Measurements from ENCODE around the gene LRP4. TPM values are rescaled to one million over a fixed set of nuclear protein-coding genes. Genes with fewer than 3 reads are reported as not detected.

LRP4 gene
- total and polyA plus RNA-seq, 7 donors = 2.1 to 17.6 (median 4.9) TPM

DNA sequence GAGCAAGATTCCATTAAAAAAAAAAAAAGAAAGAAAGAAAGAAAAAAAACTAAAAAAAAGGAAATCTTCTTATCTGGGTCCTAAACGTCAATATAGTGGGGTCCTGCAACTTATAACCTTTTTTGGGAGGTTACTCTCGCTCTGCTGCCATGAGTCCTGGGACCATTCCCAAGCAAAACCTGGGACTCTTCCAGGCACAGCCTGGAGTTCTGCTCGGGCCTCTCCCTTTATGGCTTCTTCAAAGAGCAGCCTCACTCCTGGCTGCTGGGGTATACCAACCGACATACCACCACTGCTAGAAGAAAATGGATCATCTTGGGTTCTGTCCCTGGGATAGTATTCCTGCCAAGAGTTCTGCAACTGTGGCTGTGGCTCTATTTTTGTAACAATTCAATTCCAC lies 58.1 kb downstream of the LRP4 start:
- Histone ChIP-seq H3K36me3 (peaks cover 0 to 15% (median 2%) of the 10 kb centered on the region in 4 donors), H3K27ac (peak overlapping the region in 3 of 4 donors; percentile 14 to 48 (median 42)), H3K4me3 (no peak overlapping the region), H3K4me1 (peaks cover 0 to 17% (median 4%) of the 10 kb centered on the region in 4 donors), H3K9me3 (no peaks in the 10 kb centered on the region), H3K27me3 (no peaks in the 10 kb centered on the region)
- intact Hi-C loops (cut with DNase I) = no loop called here
- WGBS, 2 donors = 83 to 92% methylated on average over 4 of the region's 4 CpGs
- TF ChIP-seq, protein P1, sequence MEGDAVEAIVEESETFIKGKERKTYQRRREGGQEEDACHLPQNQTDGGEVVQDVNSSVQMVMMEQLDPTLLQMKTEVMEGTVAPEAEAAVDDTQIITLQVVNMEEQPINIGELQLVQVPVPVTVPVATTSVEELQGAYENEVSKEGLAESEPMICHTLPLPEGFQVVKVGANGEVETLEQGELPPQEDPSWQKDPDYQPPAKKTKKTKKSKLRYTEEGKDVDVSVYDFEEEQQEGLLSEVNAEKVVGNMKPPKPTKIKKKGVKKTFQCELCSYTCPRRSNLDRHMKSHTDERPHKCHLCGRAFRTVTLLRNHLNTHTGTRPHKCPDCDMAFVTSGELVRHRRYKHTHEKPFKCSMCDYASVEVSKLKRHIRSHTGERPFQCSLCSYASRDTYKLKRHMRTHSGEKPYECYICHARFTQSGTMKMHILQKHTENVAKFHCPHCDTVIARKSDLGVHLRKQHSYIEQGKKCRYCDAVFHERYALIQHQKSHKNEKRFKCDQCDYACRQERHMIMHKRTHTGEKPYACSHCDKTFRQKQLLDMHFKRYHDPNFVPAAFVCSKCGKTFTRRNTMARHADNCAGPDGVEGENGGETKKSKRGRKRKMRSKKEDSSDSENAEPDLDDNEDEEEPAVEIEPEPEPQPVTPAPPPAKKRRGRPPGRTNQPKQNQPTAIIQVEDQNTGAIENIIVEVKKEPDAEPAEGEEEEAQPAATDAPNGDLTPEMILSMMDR (IDR thresholded peaks at IDR 0.05) = no peak
- TF ChIP-seq EP300 (IDR thresholded peaks at IDR 0.05) = no peak
- TF ChIP-seq POLR2AphosphoS5 (IDR thresholded peaks at IDR 0.05) = no peak
- TF ChIP-seq POLR2A (IDR thresholded peaks at IDR 0.05) = no peak
- DNase-seq = no peak

DNA sequence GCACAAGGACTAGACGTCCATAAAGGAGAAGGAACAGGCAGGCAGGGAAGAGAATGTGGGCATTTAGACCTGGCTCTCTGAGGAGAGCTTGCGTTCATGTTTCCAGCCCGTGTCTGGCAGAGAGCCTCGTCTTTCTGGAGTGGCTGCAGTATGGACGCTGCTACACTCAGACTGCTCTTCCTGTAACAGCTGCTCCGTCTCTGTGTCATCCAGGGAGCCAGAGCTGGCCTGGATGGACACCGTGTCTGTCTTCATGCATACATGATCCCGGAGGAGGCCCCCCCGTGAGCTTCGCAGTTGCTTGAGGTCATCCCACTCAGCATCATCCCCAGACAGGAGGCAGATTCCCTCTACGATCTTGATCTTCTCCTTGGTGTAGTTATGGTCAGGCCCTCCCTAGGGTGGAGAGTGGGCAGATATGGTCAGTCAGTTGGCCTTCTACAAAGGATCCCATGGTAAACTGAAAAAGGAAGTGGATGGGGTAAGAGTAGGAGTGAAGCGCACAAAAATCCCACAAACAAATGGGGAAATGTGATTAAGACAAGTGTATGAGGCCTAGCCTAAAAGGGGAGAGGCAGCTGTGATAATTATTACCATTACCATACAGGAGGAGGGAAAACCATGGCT lies 59.3 kb downstream of the LRP4 start:
- H3K36me3 ChIP-seq = peaks cover 0 to 5% (median 2%) of the 10 kb centered on the region in 4 donors
- no peaks in the 10 kb centered on the region for H3K27me3 ChIP-seq
- intact Hi-C loops (cut with DNase I) = no loop called here
- no peak overlapping the region for H3K4me3 ChIP-seq
- no peaks in the 10 kb centered on the region for H3K9me3 ChIP-seq
- TF ChIP-seq POLR2AphosphoS5 (IDR thresholded peaks at IDR 0.05) = no peak
- no peak for TF ChIP-seq EP300 (IDR thresholded peaks at IDR 0.05)
- TF ChIP-seq, protein P1 (IDR thresholded peaks at IDR 0.05) = no peak
- TF ChIP-seq POLR2A (IDR thresholded peaks at IDR 0.05) = no peak
- 86 to 92% methylated on average over 12 of the region's 12 CpGs for WGBS, 2 donors
- DNase-seq = no peak
- peak overlapping the region in 2 of 4 donors; percentile 23 to 48 for H3K27ac ChIP-seq
- peaks cover 0 to 17% (median 4%) of the 10 kb centered on the region in 4 donors for H3K4me1 ChIP-seq

DNA sequence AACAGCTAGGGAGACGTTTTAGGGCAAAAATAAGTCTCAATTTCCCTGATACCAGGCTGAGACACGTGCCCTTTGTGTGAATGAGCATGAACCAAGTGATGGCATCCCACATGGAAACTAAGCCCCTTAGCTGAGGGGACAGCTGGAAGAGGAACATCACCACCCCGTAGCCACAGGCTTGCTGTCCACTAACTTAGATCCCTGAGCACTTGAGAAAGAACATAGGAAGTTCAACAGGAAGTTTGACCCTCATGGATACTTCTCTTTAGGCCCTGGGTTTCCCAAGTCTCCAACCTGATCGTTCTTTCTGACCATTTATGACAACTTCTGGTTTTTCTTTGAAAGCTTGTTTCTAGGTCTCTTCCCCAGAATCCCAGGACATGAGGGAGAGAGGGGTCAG lies 60.7 kb downstream of the LRP4 start:
- no peak for DNase-seq
- Histone ChIP-seq H3K9me3 (no peaks in the 10 kb centered on the region), H3K27ac (no peak overlapping the region), H3K36me3 (peaks cover 0 to under 1% (median 0%) of the 10 kb centered on the region in 4 donors), H3K4me1 (peaks cover 0 to 17% (median 4%) of the 10 kb centered on the region in 4 donors), H3K4me3 (no peak overlapping the region), H3K27me3 (no peaks in the 10 kb centered on the region)
- intact Hi-C loops (cut with DNase I) = no loop called here
- TF ChIP-seq, protein P1 (IDR thresholded peaks at IDR 0.05) = no peak
- no peak for TF ChIP-seq EP300 (IDR thresholded peaks at IDR 0.05)
- TF ChIP-seq POLR2AphosphoS5 (IDR thresholded peaks at IDR 0.05) = no peak
- no peak for TF ChIP-seq POLR2A (IDR thresholded peaks at IDR 0.05)
- WGBS, 2 donors = 79 to 80% methylated on average over 4 of the region's 4 CpGs

DNA sequence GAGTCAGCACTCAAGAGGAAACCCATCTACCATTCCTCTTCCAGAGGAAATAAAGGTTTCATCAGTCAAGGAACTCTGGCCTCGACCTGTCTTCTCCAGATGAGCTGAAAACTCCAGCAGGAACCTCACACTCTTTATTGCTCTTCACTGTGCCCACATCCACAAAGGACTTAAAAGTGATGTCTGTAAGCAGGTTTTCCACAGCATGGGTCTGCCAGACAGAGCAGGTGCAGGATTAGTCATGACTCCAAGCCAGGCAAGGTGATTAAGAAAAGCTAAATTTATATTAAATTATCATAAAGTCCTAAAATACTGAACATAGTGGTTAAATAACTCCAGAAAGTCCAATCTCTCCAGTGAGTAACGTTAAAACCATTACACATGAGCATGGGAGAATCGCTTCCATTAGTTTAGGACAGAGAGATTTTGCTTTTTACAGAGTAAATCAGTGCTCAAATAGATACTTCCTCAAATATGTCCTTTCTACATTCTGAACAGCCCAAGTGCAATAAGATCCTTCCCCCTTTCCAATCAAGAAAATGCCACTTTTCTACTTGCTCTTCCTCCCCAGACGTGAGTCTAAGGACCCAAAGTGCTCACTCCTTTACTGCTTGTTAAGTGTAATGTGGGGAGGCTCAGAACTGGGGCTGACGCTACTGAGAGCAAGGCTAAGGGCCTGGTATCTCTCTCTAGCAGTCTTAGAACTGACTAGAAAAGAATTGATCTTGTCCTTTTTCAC lies 61.6 kb downstream of the LRP4 start:
- Histone ChIP-seq H3K9me3 (no peaks in the 10 kb centered on the region), H3K27ac (no peak overlapping the region), H3K4me1 (peaks cover 0 to 17% (median 4%) of the 10 kb centered on the region in 4 donors), H3K27me3 (no peaks in the 10 kb centered on the region), H3K4me3 (no peak overlapping the region), H3K36me3 (no peaks in the 10 kb centered on the region)
- 69 to 70% methylated on average over 5 of the region's 5 CpGs for WGBS, 2 donors
- TF ChIP-seq EP300 (IDR thresholded peaks at IDR 0.05) = no peak
- TF ChIP-seq, protein P1 (IDR thresholded peaks at IDR 0.05) = no peak
- no peak for TF ChIP-seq POLR2A (IDR thresholded peaks at IDR 0.05)
- no peak for TF ChIP-seq POLR2AphosphoS5 (IDR thresholded peaks at IDR 0.05)
- no peak for DNase-seq
- intact Hi-C loops (cut with DNase I) = no loop called here

All from sigmoid colon (tissue), 7 donors.